GM10266 (cell line): ENCODE data around the gene MRPL52.

ENCODE experiments used
- DNase-seq: peaks from one replicate; pipeline ENCODE4 v3.0.0; 2012; ENCODE audit errors: extremely low spot score
- TF ChIP-seq, protein P1 (sequence below): IDR thresholded peaks from 2 replicates; pipeline ENCODE4 v1.5.1; 2012; ENCODE audit warnings: mild to moderate bottlenecking, low read depth; ENCODE audit not compliant: control insufficient read depth, insufficient read depth; ENCODE audit errors: missing control alignments

The MRPL52 gene

DNA sequence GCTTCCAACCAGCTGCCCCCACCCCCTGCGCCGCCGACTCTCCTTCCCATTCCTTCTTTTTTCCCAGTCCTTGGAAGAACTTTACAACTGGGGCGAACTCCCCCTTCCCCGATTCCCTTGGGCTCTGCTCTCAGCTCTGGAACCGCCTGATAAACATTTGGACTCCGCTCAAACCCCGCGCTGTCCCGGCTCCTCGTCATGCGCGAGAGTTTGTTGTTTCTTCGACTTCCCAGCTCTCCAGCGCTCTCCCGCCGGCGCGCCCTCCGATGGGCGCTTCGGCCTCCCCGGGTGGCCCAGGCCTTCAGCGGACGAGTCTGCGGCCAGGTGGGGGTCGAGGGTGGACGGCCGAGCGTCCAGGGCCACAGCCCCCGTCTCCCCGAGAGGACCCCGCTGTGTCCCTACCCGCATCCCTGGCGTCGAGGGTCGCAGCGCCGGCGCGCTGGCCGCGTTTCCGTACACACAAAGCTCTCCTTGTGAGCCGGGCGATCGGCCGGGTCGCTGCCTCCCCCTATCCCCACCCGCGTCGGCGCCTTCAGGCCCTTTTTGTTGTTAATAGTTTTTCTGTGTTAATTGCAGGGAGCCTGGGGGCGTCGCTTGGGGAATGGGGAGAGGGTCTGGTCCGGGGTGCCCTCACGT is 7.5 kb downstream of the MRPL52 start:
- no peak for DNase-seq
- TF ChIP-seq, protein P1, sequence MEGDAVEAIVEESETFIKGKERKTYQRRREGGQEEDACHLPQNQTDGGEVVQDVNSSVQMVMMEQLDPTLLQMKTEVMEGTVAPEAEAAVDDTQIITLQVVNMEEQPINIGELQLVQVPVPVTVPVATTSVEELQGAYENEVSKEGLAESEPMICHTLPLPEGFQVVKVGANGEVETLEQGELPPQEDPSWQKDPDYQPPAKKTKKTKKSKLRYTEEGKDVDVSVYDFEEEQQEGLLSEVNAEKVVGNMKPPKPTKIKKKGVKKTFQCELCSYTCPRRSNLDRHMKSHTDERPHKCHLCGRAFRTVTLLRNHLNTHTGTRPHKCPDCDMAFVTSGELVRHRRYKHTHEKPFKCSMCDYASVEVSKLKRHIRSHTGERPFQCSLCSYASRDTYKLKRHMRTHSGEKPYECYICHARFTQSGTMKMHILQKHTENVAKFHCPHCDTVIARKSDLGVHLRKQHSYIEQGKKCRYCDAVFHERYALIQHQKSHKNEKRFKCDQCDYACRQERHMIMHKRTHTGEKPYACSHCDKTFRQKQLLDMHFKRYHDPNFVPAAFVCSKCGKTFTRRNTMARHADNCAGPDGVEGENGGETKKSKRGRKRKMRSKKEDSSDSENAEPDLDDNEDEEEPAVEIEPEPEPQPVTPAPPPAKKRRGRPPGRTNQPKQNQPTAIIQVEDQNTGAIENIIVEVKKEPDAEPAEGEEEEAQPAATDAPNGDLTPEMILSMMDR = no peak

DNA sequence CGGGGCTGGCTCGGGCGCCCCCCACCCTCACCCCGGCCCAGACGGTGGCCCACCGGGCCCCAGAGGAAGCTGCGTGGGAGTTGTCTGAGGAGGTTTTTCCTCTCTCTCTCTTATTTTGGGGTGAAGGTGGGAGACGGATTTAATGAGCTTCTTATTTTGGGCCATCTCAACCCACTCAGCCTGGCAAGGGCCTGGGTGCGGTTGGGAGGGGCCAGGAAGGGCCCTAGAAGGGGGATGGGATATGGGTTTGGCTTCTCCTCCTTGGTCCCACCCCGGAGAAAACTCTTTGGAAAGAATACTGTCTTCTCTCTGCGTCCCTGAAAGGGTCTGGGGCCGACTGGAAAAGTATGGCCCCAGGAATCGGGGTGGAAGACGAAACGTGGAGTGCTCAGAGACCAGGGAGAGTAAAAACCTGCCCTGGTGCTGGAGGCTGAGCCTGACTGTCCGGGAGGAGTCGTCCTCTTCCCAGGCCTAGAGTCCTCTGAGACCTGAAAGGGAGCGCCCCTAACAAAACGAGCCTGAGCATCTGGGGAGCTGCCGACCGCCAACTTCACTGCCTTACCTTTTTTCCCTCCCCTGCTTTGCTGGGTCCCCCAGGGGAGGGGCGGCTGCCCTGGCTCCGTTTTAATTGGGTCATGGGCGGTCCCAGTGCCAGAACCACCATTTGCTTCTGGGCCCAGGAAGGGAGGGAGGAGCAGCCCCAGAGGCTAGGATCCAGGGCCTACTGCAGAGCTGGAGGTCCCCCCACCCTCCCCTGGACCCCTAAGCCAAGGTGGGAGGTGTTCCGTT is 8.3 kb downstream of the MRPL52 start:
- TF ChIP-seq, protein P1 = no peak
- DNase-seq = no peak

GRCh38 chr14:22838631-22839041 is 8.9 kb downstream of the MRPL52 start:
- TF ChIP-seq, protein P1 = no peak
- no peak for DNase-seq

DNA sequence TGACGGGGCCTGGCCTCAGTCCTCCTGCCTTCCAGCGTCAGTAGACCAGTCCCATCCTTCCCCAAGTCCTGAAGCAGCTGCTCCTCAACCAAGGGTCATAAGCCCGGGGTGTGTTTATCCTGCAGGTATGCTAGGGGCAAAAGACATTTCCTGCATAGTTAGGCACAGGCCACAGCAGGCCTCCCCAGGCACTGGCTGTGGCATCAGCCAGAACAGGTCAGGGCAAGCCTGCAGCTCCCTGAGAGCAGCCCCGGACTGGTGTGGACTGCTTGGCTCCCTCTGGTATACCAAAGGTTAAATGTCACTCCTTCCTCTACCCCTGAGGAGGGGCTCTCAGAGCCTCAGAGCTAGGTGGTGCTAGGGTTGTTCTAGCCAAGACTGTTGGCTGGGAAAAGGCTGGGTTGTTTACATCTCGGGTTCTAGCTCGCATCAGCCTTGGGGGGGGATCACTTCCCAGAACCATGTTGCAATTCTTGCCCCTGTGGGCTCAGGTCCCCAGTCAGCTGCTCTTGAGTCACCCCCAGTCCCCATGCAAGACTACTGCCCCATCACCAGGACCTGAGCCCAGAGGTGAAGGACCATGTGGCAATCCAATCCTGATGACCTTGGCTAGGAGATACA is 9.6 kb downstream of the MRPL52 start:
- no peak for DNase-seq
- TF ChIP-seq, protein P1 = no peak

DNA sequence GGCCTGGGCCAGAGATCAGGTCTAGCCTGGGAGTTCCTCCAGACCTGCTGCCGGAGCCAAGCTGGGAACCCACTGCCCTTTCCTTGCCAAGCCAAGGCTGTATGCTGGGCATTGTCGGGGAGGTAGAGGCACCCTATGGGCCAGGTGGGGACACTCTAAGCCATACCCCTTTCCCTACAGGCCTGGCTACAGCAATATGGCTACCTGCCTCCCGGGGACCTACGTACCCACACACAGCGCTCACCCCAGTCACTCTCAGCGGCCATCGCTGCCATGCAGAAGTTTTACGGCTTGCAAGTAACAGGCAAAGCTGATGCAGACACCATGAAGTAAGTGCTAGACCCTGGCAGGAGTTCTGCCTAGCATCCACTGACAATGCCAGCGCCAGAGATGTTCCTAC is 11.6 kb downstream of the MRPL52 start:
- TF ChIP-seq, protein P1 = no peak
- no peak for DNase-seq

DNA sequence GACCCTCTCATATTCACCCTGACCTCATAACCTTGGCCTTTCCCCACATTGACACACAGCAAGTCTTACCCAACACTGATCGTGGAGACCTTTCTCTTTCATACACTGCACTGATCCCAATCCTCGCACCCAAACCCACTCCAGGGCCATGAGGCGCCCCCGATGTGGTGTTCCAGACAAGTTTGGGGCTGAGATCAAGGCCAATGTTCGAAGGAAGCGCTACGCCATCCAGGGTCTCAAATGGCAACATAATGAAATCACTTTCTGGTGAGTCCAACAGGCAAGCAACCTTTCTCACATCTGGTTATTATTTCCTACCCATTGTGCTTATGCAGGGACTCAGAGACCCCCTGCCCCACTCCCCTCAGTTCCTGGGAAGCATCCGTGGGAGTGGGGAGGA is 12.1 kb downstream of the MRPL52 start:
- DNase-seq = no peak
- TF ChIP-seq, protein P1 = no peak
